Activated naive CD8-positive, alpha-beta T cell treated with anti-CD3 and anti-CD28 coated beads, Interleukin-2, amount 10 ng/mL, durations not matched to agents 7 days and 5 days (primary cell): ENCODE data around the gene ITGB5. TPM values are rescaled to one million over a fixed set of nuclear protein-coding genes. Genes with fewer than 3 reads are reported as not detected.

Source experiments
- ATAC-seq: fragments of 150-1000 bp; cut with Tn5 transposase; one replicate; pipeline ENCODE4 v1.10.0; 2021; ENCODE audit warnings: low read depth, moderate library complexity
- POLR2A ChIA-PET: fragments of 350-600 bp; sonication (Branson Sonifier 250); formaldehyde crosslinking; loops from one replicate; lab custom pipeline; 2021; ENCODE audit warnings: antibody characterized with exemption; lab: Charles Lee
- DNase-seq: peaks from one replicate; pipeline ENCODE4 v3.0.0; 2021
- H3K27ac Mint-ChIP-seq: one replicate; pipeline ENCODE4 v1.8.0; 2022; ENCODE audit warnings: mild to moderate bottlenecking, mixed read lengths
- H3K27me3 Mint-ChIP-seq: one replicate; pipeline ENCODE4 v1.8.0; 2022; ENCODE audit warnings: mild to moderate bottlenecking, moderate library complexity, mixed read lengths
- H3K36me3 Mint-ChIP-seq: one replicate; pipeline ENCODE4 v1.8.0; 2021; ENCODE audit warnings: mild to moderate bottlenecking, mixed read lengths
- H3K4me1 Mint-ChIP-seq: one replicate; pipeline ENCODE4 v1.8.0; 2021; ENCODE audit warnings: mixed read lengths
- H3K4me3 Mint-ChIP-seq: one replicate; pipeline ENCODE4 v1.8.0; 2022; ENCODE audit warnings: mild to moderate bottlenecking, moderate library complexity, mixed read lengths
- H3K9me3 Mint-ChIP-seq: one replicate; pipeline ENCODE4 v1.8.0; 2021; ENCODE audit warnings: mixed read lengths
- total RNA-seq, 2 experiments: library from RNA; stranded (reverse); gene quantifications; one replicate each; pipeline ENCODE4 v1.2.3, GENCODE V29; 2021

The ITGB5 gene
- total RNA-seq, 2 experiments from 2014 or later, result 2.0 to 3.7 TPM

DNA sequence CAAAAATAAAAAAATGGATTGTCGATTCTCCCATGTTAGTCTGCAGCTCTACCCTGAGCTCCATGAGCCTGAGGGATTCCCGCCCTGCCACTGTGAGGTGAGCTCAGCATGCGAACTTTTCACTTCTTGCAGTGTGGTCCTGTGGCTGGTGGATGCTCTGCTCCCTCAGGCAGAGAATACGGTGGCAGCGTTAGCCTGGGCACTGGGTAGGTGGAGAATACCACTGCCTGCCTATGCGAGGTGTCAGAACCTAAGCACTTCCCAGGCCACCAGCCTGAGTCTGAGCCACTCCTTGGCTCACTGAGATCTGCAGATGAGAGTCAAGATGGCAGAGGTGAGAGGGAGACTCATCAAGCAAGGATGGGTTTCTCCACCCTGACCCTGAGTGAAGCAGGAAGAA, 70.1 kb downstream of the ITGB5 start:
- Mint-ChIP-seq H3K36me3 (no peaks in the 10 kb centered on the region), H3K27ac (no peak overlapping the region), H3K4me3 (no peak overlapping the region), H3K4me1 (no peaks in the 10 kb centered on the region), H3K27me3 (peaks cover 10% of the 10 kb centered on the region), H3K9me3 (no peaks in the 10 kb centered on the region)
- POLR2A ChIA-PET, result no interaction called here
- no peak for ATAC-seq
- DNase-seq, result no peak

GRCh38 chr3:124816206-124816605, 71.0 kb downstream of the ITGB5 start:
- peaks cover 10% of the 10 kb centered on the region for H3K27me3 Mint-ChIP-seq
- no peaks in the 10 kb centered on the region for H3K36me3 Mint-ChIP-seq
- DNase-seq (no peak), ATAC-seq (no peak)
- no peak overlapping the region for H3K4me3 Mint-ChIP-seq
- POLR2A ChIA-PET, result no interaction called here
- no peak overlapping the region for H3K27ac Mint-ChIP-seq
- H3K4me1 Mint-ChIP-seq, result no peaks in the 10 kb centered on the region
- H3K9me3 Mint-ChIP-seq, result no peaks in the 10 kb centered on the region

- peaks cover 10% of the 10 kb centered on the region for H3K27me3 Mint-ChIP-seq
- POLR2A ChIA-PET, result no interaction called here
These were observed 71.4 kb downstream of the ITGB5 start for GRCh38 chr3:124815781-124816180.

DNA sequence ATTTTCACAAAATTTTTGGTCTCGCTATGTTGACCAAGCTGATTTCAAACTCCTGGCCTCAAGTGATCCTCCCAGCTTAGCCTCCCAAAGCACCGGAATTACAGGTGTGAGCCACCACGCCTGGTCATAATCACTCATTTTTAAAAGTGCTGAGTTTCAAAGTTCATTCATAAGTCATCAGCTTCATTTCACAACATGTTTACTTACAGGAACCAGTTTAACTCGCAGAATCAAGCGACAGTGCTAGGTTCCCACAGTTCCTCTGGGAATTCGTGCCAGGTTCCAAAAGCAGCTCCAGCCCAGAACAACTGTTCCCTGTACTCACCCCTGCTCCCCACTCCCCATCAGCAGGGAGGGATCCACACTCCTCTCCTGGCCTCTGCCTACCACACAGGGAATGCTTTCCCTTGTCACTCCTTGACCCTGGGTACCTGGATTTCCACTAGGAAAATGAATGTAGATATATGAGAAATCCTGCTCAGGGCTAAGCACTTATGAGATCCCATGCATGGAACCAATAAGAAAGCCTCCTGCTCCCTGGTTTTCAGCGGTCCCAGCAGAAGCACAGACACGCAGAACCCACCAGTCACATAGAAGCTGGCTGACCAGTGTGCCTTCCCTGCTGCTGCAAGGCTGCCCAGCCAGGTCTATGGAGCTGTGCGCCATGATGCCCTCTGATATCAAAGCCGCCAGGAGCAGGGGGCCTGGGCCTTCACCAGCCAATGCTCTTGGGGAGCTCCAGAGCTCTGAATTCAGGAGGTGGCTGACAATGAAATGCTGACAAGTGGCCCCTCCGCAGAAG, 72.3 kb downstream of the ITGB5 start:
- Mint-ChIP-seq H3K27ac (no peak overlapping the region), H3K4me1 (no peaks in the 10 kb centered on the region)

More at GRCh38 chr3:124815781-124816180, 71.4 kb downstream of the ITGB5 start:
- DNase-seq (no peak), ATAC-seq (no peak)
- Mint-ChIP-seq H3K9me3 (no peaks in the 10 kb centered on the region), H3K4me3 (no peak overlapping the region), H3K4me1 (no peaks in the 10 kb centered on the region), H3K27ac (no peak overlapping the region), H3K36me3 (no peaks in the 10 kb centered on the region)

DNA sequence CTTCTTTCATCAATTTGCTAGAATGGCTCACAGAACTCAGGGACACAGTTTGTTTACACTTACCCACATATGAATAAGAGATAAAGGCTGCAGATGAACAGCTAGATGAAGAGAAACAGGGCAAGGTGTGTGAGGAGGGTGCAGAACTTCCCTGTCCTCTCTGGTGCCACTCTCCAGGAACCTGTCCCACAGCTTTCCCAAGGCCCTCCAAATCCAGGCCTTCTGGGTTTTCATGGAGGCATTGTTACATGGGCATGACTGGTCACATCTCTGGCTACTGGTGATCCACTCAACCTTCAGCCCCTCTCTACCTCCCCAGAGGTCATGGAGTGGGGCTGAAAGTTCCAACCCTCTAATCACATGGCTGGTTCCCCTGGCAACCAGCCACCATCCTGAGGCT, 73.6 kb downstream of the ITGB5 start:
- peaks cover 12% of the 10 kb centered on the region for H3K27me3 Mint-ChIP-seq
- no peaks in the 10 kb centered on the region for H3K4me1 Mint-ChIP-seq
- no peaks in the 10 kb centered on the region for H3K36me3 Mint-ChIP-seq
- DNase-seq (no peak), ATAC-seq (no peak)
- no peak overlapping the region for H3K4me3 Mint-ChIP-seq
- H3K27ac Mint-ChIP-seq, result no peak overlapping the region
- no peaks in the 10 kb centered on the region for H3K9me3 Mint-ChIP-seq
- POLR2A ChIA-PET, result no interaction called here

More for the DNA sequence above, 72.3 kb downstream of the ITGB5 start:
- Mint-ChIP-seq H3K9me3 (no peaks in the 10 kb centered on the region), H3K4me3 (no peak overlapping the region), H3K36me3 (no peaks in the 10 kb centered on the region), H3K27me3 (peaks cover 15% of the 10 kb centered on the region)
- ATAC-seq (no peak), DNase-seq (no peak)
- POLR2A ChIA-PET, result no interaction called here

- POLR2A ChIA-PET, result no interaction called here
- Mint-ChIP-seq H3K4me1 (no peaks in the 10 kb centered on the region), H3K27ac (no peak overlapping the region), H3K4me3 (no peak overlapping the region), H3K27me3 (peaks cover 10% of the 10 kb centered on the region), H3K36me3 (no peaks in the 10 kb centered on the region), H3K9me3 (no peaks in the 10 kb centered on the region)
- DNase-seq (no peak), ATAC-seq (no peak)
These were observed 74.6 kb downstream of the ITGB5 start for GRCh38 chr3:124812291-124813265.

- no peaks in the 10 kb centered on the region for H3K4me1 Mint-ChIP-seq
- no peak for DNase-seq
- POLR2A ChIA-PET, result no interaction called here
- H3K4me3 Mint-ChIP-seq, result no peak overlapping the region
- H3K27ac Mint-ChIP-seq, result no peak overlapping the region
- peaks cover 10% of the 10 kb centered on the region for H3K27me3 Mint-ChIP-seq
- H3K36me3 Mint-ChIP-seq, result no peaks in the 10 kb centered on the region
- no peaks in the 10 kb centered on the region for H3K9me3 Mint-ChIP-seq
- no peak for ATAC-seq
These were observed 75.7 kb downstream of the ITGB5 start for GRCh38 chr3:124811436-124811835.

DNA sequence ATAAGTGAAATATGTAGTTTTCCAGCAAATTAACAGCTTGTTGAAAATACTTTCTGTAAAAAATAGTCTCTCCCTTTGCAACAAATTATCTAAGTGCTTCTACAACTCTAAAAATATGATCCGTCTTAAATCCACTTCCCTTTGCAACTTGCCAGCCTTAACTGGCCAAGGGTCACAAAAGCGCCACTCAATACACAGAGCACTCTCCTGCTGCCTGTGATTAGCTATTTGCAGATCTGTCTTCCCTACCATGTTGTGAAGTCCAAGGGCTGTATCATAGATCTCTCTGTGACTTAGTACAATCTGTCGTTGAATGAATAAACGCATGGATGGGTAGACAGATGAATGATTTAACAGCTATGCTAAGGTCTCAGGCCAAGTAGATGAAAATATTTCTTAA, 76.2 kb downstream of the ITGB5 start:
- Mint-ChIP-seq H3K27ac (no peak overlapping the region), H3K36me3 (no peaks in the 10 kb centered on the region), H3K27me3 (peaks cover 10% of the 10 kb centered on the region), H3K4me1 (no peaks in the 10 kb centered on the region), H3K4me3 (no peak overlapping the region), H3K9me3 (no peaks in the 10 kb centered on the region)
- DNase-seq (no peak), ATAC-seq (no peak)
- POLR2A ChIA-PET, result no interaction called here

GRCh38 chr3:124809039-124809438, 78.1 kb downstream of the ITGB5 start:
- Mint-ChIP-seq H3K36me3 (no peaks in the 10 kb centered on the region), H3K9me3 (no peaks in the 10 kb centered on the region), H3K4me1 (no peaks in the 10 kb centered on the region), H3K4me3 (no peak overlapping the region), H3K27ac (no peak overlapping the region), H3K27me3 (peaks cover 12% of the 10 kb centered on the region)
- POLR2A ChIA-PET, result no interaction called here
- ATAC-seq (no peak), DNase-seq (no peak)

DNA sequence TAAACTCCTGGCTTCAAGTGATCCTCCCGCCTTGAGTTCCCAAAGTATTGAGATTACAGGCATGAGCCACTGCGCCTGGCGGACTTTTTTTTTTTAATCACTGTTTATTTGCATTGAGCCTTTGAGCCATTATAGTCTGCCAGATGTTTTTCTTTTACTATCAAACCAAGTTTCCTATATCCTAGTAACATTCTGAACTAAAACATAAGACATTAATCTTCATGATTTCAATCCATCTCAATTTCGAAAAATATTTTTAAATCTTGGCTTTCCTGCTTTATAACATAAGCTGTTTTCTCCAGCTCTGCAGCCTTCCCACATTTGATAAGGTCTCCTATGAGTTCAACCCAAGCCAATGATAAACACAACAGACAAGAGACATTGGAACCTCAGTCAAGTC, 81.5 kb downstream of the ITGB5 start:
- ATAC-seq, result no peak
- Mint-ChIP-seq H3K27ac (no peak overlapping the region), H3K9me3 (no peaks in the 10 kb centered on the region), H3K27me3 (peaks cover 13% of the 10 kb centered on the region), H3K4me3 (no peak overlapping the region), H3K36me3 (no peaks in the 10 kb centered on the region), H3K4me1 (no peaks in the 10 kb centered on the region)
- no peak for DNase-seq
- POLR2A ChIA-PET, result no interaction called here

DNA sequence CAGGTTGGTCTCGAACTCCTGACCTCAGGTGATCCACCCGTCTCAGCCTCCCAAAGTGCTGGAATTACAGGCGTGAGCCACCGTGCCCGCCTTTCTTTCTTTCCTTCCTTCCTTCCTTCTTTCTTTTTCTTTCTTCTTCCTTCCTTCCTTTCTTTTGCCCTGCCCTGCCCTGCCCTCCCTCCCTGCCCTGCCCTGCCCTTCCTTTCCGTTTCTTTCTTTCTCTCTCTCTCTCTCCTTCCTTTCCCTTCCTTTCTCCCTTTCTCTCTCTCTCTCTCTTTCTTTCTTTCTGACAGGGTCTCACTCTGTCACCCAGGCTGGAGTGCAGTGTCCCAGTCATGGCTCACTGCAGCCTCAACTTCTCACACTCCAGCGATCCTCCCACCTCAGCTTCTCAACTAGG, 82.3 kb downstream of the ITGB5 start:
- ATAC-seq (no peak), DNase-seq (no peak)
- no peak overlapping the region for H3K4me3 Mint-ChIP-seq
- H3K27ac Mint-ChIP-seq, result no peak overlapping the region
- no peaks in the 10 kb centered on the region for H3K9me3 Mint-ChIP-seq
- H3K4me1 Mint-ChIP-seq, result no peaks in the 10 kb centered on the region
- peaks cover 9% of the 10 kb centered on the region for H3K27me3 Mint-ChIP-seq
- POLR2A ChIA-PET, result no interaction called here
- no peaks in the 10 kb centered on the region for H3K36me3 Mint-ChIP-seq

GRCh38 chr3:124802702-124803101, 84.5 kb downstream of the ITGB5 start:
- Mint-ChIP-seq H3K4me1 (no peaks in the 10 kb centered on the region), H3K4me3 (no peak overlapping the region), H3K36me3 (no peaks in the 10 kb centered on the region), H3K27me3 (peaks cover 9% of the 10 kb centered on the region), H3K27ac (no peak overlapping the region), H3K9me3 (no peaks in the 10 kb centered on the region)
- POLR2A ChIA-PET, result no interaction called here
- DNase-seq, result no peak
- ATAC-seq, result no peak

GRCh38 chr3:124802061-124802698, 85.0 kb downstream of the ITGB5 start:
- H3K9me3 Mint-ChIP-seq, result no peaks in the 10 kb centered on the region
- no peak overlapping the region for H3K27ac Mint-ChIP-seq
- H3K36me3 Mint-ChIP-seq, result no peaks in the 10 kb centered on the region
- POLR2A ChIA-PET, result no interaction called here
- ATAC-seq (no peak), DNase-seq (no peak)
- H3K4me1 Mint-ChIP-seq, result no peaks in the 10 kb centered on the region
- no peak overlapping the region for H3K4me3 Mint-ChIP-seq
- H3K27me3 Mint-ChIP-seq, result peaks cover 9% of the 10 kb centered on the region
